Vagina (tissue), 2 donors: Measurements from ENCODE around the gene MRGPRX1.

Experiments
- POLR2A ChIP-seq, 2 donors: fragments of 450-650 bp; IDR thresholded peaks; one replicate each; pipeline ENCODE4 v1.6.1; 2017; ENCODE audit warnings: antibody characterized with exemption in 2 of 2, mild to moderate bottlenecking in 2 of 2, moderate library complexity in 2 of 2
- TF ChIP-seq, protein P1 (sequence below), 3 experiments: fragments of 450-650 bp in 2 of 3; fragments of 200-600 bp in 1 of 3; sonication (generic) in 1 of 3; IDR thresholded peaks; one replicate each; pipeline ENCODE4 v1.5.1; 2017 to 2019; ENCODE audit warnings: antibody characterized with exemption in 3 of 3, mild to moderate bottlenecking in 2 of 3, moderate library complexity in 2 of 3

DNA sequence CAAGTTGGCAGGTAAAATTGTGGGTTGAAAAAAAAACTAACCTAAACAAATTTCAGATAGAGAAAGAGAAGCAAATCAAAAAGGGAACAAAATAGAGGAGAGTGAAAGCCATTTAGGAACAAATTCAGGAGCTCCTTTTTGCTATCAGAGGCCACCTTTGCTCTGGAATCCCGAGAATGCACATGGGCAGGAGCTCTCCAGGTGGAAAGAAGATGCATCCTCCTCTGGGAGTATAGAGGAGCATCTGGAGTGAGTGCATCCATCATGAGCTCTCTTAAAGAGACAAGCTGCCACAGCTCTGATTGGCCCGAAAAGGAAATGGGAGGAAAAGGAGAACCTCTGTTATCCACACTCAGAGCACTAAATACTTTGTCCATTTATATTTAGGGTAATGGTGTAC is 26.3 kb downstream of the MRGPRX1 start:
- TF ChIP-seq, protein P1, sequence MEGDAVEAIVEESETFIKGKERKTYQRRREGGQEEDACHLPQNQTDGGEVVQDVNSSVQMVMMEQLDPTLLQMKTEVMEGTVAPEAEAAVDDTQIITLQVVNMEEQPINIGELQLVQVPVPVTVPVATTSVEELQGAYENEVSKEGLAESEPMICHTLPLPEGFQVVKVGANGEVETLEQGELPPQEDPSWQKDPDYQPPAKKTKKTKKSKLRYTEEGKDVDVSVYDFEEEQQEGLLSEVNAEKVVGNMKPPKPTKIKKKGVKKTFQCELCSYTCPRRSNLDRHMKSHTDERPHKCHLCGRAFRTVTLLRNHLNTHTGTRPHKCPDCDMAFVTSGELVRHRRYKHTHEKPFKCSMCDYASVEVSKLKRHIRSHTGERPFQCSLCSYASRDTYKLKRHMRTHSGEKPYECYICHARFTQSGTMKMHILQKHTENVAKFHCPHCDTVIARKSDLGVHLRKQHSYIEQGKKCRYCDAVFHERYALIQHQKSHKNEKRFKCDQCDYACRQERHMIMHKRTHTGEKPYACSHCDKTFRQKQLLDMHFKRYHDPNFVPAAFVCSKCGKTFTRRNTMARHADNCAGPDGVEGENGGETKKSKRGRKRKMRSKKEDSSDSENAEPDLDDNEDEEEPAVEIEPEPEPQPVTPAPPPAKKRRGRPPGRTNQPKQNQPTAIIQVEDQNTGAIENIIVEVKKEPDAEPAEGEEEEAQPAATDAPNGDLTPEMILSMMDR (IDR thresholded peaks at IDR 0.05): no peak
- TF ChIP-seq POLR2A (IDR thresholded peaks at IDR 0.05): no peak
